HEK293 (cell line): ENCODE results near the gene RFLNA.
A peak's percentile ranks its signal among the peaks of the same experiment; 100 is the strongest.

Experiments
- CTCF ChIA-PET: fragments of 350-600 bp; formaldehyde crosslinking; extraction: SDS; loops from one replicate; lab custom pipeline; 2021; ENCODE audit warnings: antibody characterized with exemption; lab: Yijun Ruan, JAX
- POLR2A ChIA-PET: fragments of 300-600 bp; formaldehyde crosslinking; extraction: SDS; loops from one replicate; lab custom pipeline; 2020; ENCODE audit warnings: antibody characterized with exemption, inconsistent platforms; lab: Yijun Ruan, JAX
- H3K27ac ChIP-seq: fragments of 200-500 bp; sonication (Bioruptor generic); 2 replicates; pipeline ENCODE4 v1.5.1; 2014; ENCODE audit warnings: low read depth, low read length, control low read depth, inconsistent platforms; ENCODE audit errors: extremely low read depth
- H3K36me3 ChIP-seq, 2 experiments: fragments of 200-500 bp in 1 of 2; sonication (Bioruptor generic) in 1 of 2; 1 replicate in 1 of 2; 2 replicates in 1 of 2; pipeline ENCODE4 v1.5.1; 2014 to 2017; ENCODE audit warnings: inconsistent platforms in 2 of 2, low read length in 2 of 2; ENCODE audit not compliant: control insufficient read depth in 2 of 2, insufficient read depth in 1 of 2
- H3K4me1 ChIP-seq: fragments of 200-500 bp; sonication (Bioruptor generic); 2 replicates; pipeline ENCODE4 v1.5.1; 2014; ENCODE audit warnings: mild to moderate bottlenecking, low read length, inconsistent platforms; ENCODE audit not compliant: control insufficient read depth, insufficient read depth
- H3K4me3 ChIP-seq: 2 replicates; pipeline ENCODE4 v1.5.1; 2011; ENCODE audit warnings: low read depth, mild to moderate bottlenecking, control low read depth, low read length, moderate library complexity
- H3K9me3 ChIP-seq: fragments of 200-500 bp; sonication (Bioruptor generic); 2 replicates; pipeline ENCODE4 v1.5.1; 2014; ENCODE audit warnings: low read depth, low read length, inconsistent platforms; ENCODE audit not compliant: control insufficient read depth, insufficient read depth
- GLI2 ChIP-seq: fragments of 450-650 bp; formaldehyde crosslinking; IDR thresholded peaks from 2 replicates; pipeline ENCODE4; 2017; ENCODE audit warnings: missing biosample characterization, missing genetic modification characterization, low read depth, borderline replicate concordance
- SCRT1 ChIP-seq: fragments of 450-650 bp; formaldehyde crosslinking; IDR thresholded peaks from 2 replicates; pipeline ENCODE4 v1.5.1; 2016; ENCODE audit warnings: missing biosample characterization, missing genetic modification characterization, borderline replicate concordance
- ZBTB1 ChIP-seq: fragments of 450-650 bp; formaldehyde crosslinking; IDR thresholded peaks from 2 replicates; pipeline ENCODE4 v1.5.1; 2016; ENCODE audit warnings: missing biosample characterization, missing genetic modification characterization
- ZFHX2 ChIP-seq: fragments of 450-650 bp; formaldehyde crosslinking; conservative IDR thresholded peaks from 2 replicates; pipeline ENCODE4 v1.5.1; 2016; ENCODE audit warnings: missing biosample characterization, missing genetic modification characterization
- ZNF140 ChIP-seq: fragments of 450-650 bp; formaldehyde crosslinking; IDR thresholded peaks from 2 replicates; pipeline ENCODE4 v1.5.1; 2016; ENCODE audit warnings: missing biosample characterization, missing genetic modification characterization
- ZNF157 ChIP-seq: fragments of 450-650 bp; formaldehyde crosslinking; IDR thresholded peaks from 2 replicates; pipeline ENCODE4 v1.5.1; 2016; ENCODE audit warnings: missing biosample characterization, missing genetic modification characterization
- ZNF26 ChIP-seq: fragments of 450-650 bp; formaldehyde crosslinking; IDR thresholded peaks from 2 replicates; pipeline ENCODE4 v1.5.1; 2016; ENCODE audit warnings: missing biosample characterization, missing genetic modification characterization
- ZNF274 ChIP-seq, 2 experiments: fragments of 200-500 bp in 1 of 2; fragments of 450-650 bp in 1 of 2; sonication (Bioruptor generic) in 1 of 2; formaldehyde crosslinking in 1 of 2; IDR thresholded peaks; 2 replicates each; pipeline versions ENCODE4 v1.5.1 to v1.6.1; 2014 to 2016; ENCODE audit warnings: borderline replicate concordance in 1 of 2, inconsistent platforms in 1 of 2, low read length in 1 of 2, missing biosample characterization in 1 of 2, missing genetic modification characterization in 1 of 2
- ZNF335 ChIP-seq: fragments of 450-650 bp; formaldehyde crosslinking; conservative IDR thresholded peaks from 2 replicates; pipeline ENCODE4 v1.5.1; 2016; ENCODE audit warnings: missing biosample characterization, missing genetic modification characterization
- ZNF626 ChIP-seq: fragments of 450-650 bp; sonication (Bioruptor Pico); formaldehyde crosslinking; IDR thresholded peaks from 2 replicates; pipeline ENCODE4 v1.5.1; 2018; ENCODE audit warnings: missing biosample characterization, missing genetic modification characterization, inconsistent platforms
- ZNF76 ChIP-seq: fragments of 450-650 bp; formaldehyde crosslinking; IDR thresholded peaks from 2 replicates; pipeline ENCODE4; 2016; ENCODE audit warnings: low read depth, missing biosample characterization, missing genetic modification characterization, borderline replicate concordance
- ZNF792 ChIP-seq: fragments of 450-650 bp; formaldehyde crosslinking; IDR thresholded peaks from 2 replicates; pipeline ENCODE4 v1.5.1; 2016; ENCODE audit warnings: missing biosample characterization, missing genetic modification characterization
- TF ChIP-seq, protein P1 (sequence below): fragments of 450-650 bp; formaldehyde crosslinking; IDR thresholded peaks from 2 replicates; pipeline ENCODE4 v1.5.1; 2017; ENCODE audit warnings: missing biosample characterization, missing genetic modification characterization
- TF ChIP-seq, protein P2 (sequence below): fragments of 450-650 bp; formaldehyde crosslinking; optimal IDR thresholded peaks from 2 replicates; pipeline ENCODE3; 2016; ENCODE audit warnings: missing biosample characterization, mild to moderate bottlenecking, missing genetic modification characterization
- TF ChIP-seq, protein P3 (sequence below): fragments of 450-650 bp; formaldehyde crosslinking; IDR thresholded peaks from 2 replicates; pipeline ENCODE4 v1.5.1; 2016; ENCODE audit warnings: missing biosample characterization, missing genetic modification characterization

The RFLNA gene

DNA sequence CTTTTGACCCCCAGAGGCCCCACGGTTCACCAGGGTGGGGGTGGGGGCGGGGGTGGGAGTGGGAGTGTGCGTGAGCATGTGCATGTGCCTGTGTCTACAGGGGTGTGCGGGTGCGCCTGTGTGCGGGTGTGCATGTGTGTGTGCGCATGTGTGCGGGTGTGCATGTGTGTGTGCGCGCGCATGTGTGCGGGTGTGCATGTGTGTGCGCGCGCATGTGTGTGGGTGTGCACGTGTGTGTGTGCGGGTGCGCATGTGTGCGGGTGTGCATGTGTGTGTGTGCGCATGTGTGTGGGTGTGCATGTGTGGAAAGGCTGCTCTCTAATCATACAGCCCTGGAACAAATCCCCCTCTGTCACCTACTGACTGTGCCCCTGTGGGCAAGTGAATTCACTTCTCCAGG is 38.8 kb downstream of the RFLNA start:
- POLR2A ChIA-PET = interaction anchor here (0.6 kb wide), 1 partner anchor 1533 kb away, joined by 3 read pairs; no protein-coding TSS in a partner anchor
- Histone ChIP-seq H3K9me3 (no peaks in the 10 kb centered on the region), H3K27ac (no peak overlapping the region), H3K4me3 (no peak overlapping the region), H3K36me3 (peaks cover 8 to 67% of the 10 kb centered on the region in 2 experiments; a peak in 2 of 3 replicates), H3K4me1 (no peaks in the 10 kb centered on the region)
- TF ChIP-seq ZNF792 (tag by site-specific recombination) (no peak), ZFHX2 (tag by site-specific recombination) (peak; percentile 50), ZNF626 (tag by site-specific recombination) (no peak)
- TF ChIP-seq, protein P1, sequence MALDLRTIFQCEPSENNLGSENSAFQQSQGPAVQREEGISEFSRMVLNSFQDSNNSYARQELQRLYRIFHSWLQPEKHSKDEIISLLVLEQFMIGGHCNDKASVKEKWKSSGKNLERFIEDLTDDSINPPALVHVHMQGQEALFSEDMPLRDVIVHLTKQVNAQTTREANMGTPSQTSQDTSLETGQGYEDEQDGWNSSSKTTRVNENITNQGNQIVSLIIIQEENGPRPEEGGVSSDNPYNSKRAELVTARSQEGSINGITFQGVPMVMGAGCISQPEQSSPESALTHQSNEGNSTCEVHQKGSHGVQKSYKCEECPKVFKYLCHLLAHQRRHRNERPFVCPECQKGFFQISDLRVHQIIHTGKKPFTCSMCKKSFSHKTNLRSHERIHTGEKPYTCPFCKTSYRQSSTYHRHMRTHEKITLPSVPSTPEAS (tag by site-specific recombination) = peak; percentile 93
- TF ChIP-seq, protein P2, sequence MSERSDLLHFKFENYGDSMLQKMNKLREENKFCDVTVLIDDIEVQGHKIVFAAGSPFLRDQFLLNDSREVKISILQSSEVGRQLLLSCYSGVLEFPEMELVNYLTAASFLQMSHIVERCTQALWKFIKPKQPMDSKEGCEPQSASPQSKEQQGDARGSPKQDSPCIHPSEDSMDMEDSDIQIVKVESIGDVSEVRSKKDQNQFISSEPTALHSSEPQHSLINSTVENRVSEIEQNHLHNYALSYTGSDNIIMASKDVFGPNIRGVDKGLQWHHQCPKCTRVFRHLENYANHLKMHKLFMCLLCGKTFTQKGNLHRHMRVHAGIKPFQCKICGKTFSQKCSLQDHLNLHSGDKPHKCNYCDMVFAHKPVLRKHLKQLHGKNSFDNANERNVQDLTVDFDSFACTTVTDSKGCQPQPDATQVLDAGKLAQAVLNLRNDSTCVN (tag by site-specific recombination) = peak; percentile 28
- TF ChIP-seq, protein P3, sequence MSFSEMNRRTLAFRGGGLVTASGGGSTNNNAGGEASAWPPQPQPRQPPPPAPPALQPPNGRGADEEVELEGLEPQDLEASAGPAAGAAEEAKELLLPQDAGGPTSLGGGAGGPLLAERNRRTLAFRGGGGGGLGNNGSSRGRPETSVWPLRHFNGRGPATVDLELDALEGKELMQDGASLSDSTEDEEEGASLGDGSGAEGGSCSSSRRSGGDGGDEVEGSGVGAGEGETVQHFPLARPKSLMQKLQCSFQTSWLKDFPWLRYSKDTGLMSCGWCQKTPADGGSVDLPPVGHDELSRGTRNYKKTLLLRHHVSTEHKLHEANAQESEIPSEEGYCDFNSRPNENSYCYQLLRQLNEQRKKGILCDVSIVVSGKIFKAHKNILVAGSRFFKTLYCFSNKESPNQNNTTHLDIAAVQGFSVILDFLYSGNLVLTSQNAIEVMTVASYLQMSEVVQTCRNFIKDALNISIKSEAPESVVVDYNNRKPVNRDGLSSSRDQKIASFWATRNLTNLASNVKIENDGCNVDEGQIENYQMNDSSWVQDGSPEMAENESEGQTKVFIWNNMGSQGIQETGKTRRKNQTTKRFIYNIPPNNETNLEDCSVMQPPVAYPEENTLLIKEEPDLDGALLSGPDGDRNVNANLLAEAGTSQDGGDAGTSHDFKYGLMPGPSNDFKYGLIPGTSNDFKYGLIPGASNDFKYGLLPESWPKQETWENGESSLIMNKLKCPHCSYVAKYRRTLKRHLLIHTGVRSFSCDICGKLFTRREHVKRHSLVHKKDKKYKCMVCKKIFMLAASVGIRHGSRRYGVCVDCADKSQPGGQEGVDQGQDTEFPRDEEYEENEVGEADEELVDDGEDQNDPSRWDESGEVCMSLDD (tag by site-specific recombination) = no peak
- CTCF ChIA-PET = interaction anchor here (0.6 kb wide), 1 partner anchor 77 kb away, joined by 4 read pairs; no protein-coding TSS in a partner anchor

GRCh38 chr12:124334266-124334665 is 39.4 kb downstream of the RFLNA start:
- no peak for TF ChIP-seq SCRT1 (tag by site-specific recombination)
- no peak for TF ChIP-seq ZNF26 (tag by site-specific recombination)
- TF ChIP-seq ZNF76 = no peak
- TF ChIP-seq ZNF140 (tag by site-specific recombination) = no peak
- no peak for TF ChIP-seq ZNF157 (tag by site-specific recombination)
- TF ChIP-seq ZNF274 (IDR thresholded peaks at IDR 0.05; ENCODE audit: low read length) = no peak
- no peak for TF ChIP-seq ZNF274 (tag by site-specific recombination; IDR thresholded peaks at IDR 0.05; ENCODE audit: borderline replicate concordance)
- TF ChIP-seq GLI2 (tag by site-specific recombination) = no peak
- no peak for TF ChIP-seq ZBTB1 (tag by site-specific recombination)
- no peak for TF ChIP-seq ZNF335 (tag by site-specific recombination)

More at GRCh38 chr12:124334266-124334665, 39.4 kb downstream of the RFLNA start:
- peaks cover 8 to 67% of the 10 kb centered on the region in 2 experiments; a peak in 2 of 3 replicates for H3K36me3 ChIP-seq
- POLR2A ChIA-PET = no interaction called here
- H3K4me3 ChIP-seq = no peak overlapping the region
- H3K9me3 ChIP-seq = no peaks in the 10 kb centered on the region
- H3K27ac ChIP-seq = no peak overlapping the region
- CTCF ChIA-PET = interaction anchor here (0.6 kb wide), 1 partner anchor 77 kb away, joined by 4 read pairs; no protein-coding TSS in a partner anchor
- H3K4me1 ChIP-seq = no peaks in the 10 kb centered on the region
